Activated naive CD4-positive, alpha-beta T cell treated with anti-CD3 and anti-CD28 coated beads, Interleukin-2, amount 50 U/mL, for 16 hours (primary cell): Measurements from ENCODE around the gene SEPTIN10.
"Not testable (repeated sequence)": the region's sequence is repeated elsewhere in the genome, so short reads cannot be mapped to it uniquely, and the experiment has no call there.

Source experiments
- DNase-seq: peaks from one replicate; pipeline ENCODE4 v3.0.0-alpha.2; 2020

Gene SEPTIN10

GRCh38 chr2:109542384-109542783 is 71.4 kb downstream of the SEPTIN10 start:
- DNase-seq, result no peak

DNA sequence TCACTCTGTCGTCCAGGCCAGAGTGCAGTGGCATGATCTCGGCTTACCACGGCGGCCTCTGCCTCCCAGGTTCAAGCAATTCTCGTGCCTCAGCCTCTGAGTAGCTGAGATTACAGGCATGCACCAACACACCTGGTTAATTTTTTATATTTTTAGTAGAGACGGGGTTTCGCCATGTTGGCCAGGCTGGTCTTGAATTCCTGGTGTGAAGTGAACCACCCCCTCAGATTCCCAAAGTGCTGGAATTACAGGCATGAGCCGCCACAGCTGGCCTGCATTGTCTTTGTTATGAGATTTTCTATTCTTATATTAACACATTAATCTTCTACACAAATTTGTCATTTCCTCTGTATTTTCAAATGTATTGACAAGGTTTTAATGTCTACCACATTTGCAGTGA is 75.2 kb downstream of the SEPTIN10 start:
- no peak for DNase-seq

DNA sequence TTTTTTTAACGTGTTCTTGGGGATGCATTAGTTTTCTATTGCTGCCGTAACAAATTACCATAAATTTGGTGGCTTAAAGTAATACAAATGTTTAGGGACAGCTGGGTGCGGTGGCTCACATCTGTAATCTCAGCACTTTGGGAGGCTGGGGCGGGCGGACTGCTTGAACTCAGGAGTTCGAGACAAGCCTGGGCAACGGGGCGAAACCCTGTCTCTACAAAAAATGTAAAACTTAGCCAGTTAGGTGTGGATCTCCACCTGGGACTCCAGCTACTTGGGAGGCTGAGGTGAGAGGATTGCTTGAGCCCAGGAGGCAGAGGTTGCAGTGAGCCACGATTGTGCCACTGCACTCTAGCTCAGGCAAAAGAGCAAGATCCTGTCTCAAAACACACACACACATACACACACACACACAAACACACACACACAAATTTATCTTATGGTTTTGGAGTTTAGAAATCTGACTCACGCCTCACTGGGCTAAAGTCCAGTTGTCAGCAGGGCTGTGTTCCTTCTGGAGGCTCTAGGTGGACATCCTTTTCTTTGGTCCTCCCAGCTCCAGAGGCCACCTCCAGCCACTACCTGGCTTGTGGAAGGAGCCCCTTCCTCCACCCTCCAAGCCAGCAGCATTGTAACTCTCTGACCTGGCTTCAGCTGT is 76.1 kb downstream of the SEPTIN10 start:
- DNase-seq, result no peak

DNA sequence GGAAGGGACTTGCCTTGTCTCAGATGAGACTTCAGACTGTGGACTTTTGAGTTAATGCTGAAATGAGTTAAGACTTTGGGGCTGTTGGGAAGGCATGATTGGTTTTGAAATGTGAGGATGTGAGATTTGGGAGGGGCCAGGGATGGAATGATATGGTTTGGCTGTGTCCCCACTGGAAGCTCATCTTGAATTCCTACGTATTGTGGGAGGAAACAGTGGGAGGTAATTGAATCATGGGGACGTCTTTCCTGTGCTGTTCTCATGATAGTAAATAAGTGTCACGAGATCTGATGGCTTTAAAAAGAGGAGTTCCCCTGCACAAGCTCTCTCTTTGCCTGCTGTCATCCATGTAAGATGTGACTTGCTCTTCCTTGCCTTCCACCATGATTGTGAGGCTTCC is 77.2 kb downstream of the SEPTIN10 start:
- not testable (repeated sequence) for DNase-seq

DNA sequence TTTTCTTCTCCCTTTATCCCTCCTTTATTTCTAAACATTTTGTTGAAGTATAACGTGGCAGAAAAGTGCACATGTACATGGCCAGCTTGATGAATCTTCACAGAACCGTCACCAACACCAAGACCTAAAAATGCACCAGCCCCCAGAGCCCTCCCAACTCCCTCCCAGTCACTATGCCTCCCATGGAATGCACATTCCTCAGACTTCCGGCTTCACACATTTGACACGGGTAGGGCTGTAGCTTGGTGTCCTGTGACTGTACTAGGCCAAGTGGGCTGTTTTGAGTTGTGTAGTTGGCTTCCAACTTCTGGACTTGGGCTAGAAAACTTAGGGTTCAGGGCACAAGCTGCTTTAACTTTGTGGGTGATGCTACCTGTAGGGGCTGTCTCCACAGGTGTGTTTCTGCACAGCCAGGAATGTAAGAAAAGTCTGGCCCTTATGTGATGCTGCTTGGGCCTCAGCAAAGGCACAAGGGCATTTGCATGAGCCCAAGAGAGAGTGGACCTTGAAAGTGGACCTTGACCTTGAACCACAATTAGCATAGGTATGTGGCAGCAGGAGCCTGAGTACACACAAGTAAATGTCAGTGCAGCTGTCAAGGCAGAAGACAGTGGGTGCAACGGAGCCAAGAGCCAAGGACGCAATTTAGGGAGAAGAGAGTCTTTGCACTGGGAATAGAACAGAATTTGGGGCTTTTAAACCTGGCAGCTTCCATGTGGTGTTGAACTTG is 78.4 kb downstream of the SEPTIN10 start:
- no peak for DNase-seq

- DNase-seq, result no peak
Measured at GRCh38 chr2:109533823-109534222, 79.9 kb downstream of the SEPTIN10 start.

DNA sequence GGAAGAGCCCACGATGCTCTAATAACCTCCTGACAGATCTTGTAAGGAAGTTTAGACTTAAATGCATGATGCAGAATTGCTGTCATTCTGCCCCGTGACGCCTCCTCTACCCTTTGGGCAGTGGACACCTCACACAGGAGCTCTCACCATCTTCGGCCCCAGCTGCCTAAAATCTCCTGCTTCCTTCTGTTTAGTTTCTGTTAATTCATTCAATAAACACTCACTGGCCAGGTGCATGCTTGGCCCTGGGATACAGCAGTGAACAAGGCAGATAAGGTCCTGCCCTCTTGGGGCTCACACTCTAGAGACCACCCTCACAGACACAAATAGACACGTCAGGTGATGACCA is 81.1 kb downstream of the SEPTIN10 start:
- no peak for DNase-seq

- DNase-seq, result no peak
Measured at GRCh38 chr2:109531896-109532727, 81.7 kb downstream of the SEPTIN10 start.

DNA sequence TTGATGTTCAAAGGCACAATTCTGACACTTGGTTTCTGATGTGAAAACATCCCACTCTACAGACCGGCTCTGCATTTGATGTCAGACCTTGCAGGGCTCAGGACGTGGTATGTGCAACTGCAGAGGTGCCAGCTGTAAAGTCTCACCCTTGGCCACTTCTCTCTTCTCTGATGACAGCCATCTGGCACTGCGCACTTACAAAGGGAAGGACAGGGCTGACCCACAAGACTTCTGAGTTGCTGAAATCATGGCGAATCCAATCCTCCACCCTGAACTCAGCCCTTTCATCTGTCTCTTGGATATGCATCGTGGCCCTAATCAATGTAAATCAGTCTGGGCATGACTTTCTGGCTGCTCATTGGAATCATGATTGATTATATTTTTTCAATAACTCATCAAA is 82.5 kb downstream of the SEPTIN10 start:
- DNase-seq, result no peak

DNA sequence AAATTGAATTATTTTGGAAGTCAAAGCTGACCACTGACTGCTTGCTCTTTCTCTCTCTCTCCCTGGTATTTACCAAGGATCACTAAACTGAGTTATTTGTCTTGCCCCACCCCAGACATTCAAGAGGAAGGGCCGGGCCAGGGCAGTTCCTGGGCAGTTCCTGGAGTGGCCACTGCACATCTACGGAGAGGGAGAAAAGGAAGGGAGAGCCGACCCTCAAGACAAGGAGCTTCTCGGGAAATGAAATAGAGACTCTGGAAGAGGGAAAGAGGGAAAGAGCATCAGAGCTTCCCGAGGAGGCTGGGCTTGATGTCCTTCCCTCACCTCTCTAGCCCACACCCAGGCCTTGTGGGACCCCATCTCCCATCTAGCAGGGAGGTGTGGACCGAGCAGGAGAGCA is 83.1 kb downstream of the SEPTIN10 start:
- DNase-seq, result no peak

DNA sequence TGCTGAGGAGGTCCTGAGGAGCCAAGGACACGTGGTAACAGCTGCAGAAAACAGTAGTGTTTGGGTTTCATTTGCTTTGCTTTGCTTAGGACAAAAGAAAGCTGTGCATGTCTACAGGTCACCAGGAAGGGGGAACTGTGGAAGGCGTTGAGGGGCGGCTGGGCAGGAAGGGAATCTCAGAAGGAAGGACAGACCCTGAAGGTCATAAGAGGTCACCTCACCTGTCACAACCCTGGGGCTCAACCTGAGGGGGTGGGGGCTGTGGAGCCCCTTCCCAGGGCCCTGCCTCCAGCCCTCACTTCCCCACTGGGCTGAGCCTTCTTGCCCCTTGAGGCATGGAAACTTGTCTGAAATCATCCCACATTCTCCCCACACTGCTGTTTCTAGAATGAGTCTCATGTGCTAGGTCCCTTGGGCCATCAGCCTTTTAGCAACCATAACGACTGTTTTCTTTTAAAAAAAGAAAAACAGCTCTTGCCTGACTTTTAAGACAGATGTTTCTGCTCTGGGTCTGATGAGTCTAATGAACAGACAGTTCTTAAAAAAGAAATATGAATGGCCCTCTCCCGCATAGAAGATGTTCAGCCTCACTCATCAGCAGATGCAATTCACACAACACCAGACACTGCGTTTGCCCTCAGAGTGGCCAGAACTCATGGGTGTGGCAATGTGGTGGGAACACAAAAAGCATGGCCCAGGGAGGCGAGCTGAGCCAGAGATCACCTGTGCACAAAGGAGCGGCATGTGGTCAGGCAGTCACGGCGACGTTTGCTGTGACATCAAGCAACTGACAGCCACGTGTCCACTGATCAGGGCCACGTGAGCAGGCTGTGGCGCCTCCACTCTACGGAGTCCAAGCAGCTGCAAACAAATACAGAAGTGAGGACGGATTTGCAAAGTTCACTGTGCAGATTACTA is 84.0 kb downstream of the SEPTIN10 start:
- no peak for DNase-seq

- DNase-seq, result no peak
Measured at GRCh38 chr2:109528811-109529501, 84.8 kb downstream of the SEPTIN10 start.

- DNase-seq, result no peak
Measured at GRCh38 chr2:109527846-109528705, 85.7 kb downstream of the SEPTIN10 start.

GRCh38 chr2:109527079-109527478 is 86.7 kb downstream of the SEPTIN10 start:
- DNase-seq, result no peak

- DNase-seq, result no peak
Measured at GRCh38 chr2:109526442-109526970, 87.3 kb downstream of the SEPTIN10 start.

DNA sequence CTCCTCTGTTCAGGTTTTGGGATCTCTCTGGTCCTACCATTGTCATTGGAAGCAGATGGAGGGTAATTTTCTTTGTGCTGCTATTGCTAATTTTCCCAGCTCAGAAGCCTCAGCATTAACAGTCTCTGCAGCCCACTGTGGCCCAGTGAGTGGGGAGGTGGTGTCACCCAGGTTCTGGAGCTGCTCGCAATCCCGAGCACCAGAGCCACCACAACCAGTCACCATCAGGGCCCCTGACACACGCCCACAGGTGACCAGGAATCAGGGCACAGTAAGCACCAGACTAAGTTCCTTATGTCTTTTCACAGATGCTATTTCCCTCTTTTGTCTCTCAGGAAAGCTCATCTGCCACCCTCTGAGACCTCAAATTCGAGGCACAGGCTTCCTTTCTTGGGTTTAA is 87.9 kb downstream of the SEPTIN10 start:
- DNase-seq, result no peak

GRCh38 chr2:109523536-109524361 is 90.0 kb downstream of the SEPTIN10 start:
- DNase-seq, result no peak

GRCh38 chr2:109523121-109523520 is 90.6 kb downstream of the SEPTIN10 start:
- no peak for DNase-seq

DNA sequence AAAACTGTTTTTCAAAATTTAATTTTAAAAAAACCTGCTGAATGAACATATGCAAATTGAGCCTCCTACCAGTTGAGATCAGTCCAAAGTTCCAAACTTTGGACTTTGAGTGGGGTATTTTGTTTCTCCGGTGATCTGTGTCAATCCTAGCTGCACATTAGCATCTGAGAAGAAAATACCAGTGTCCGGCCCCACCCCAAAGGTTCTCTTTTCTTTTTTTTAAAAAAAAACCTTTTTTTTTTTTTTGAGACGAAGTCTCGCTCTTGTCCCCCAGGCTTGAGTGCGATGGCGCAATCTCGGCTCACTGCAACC is 91.7 kb downstream of the SEPTIN10 start:
- no peak for DNase-seq
